SK-N-SH (cell line): ENCODE data around the gene CDK14. TPM values are rescaled to one million over a fixed set of nuclear protein-coding genes. Genes with fewer than 3 reads are reported as not detected.

ENCODE experiments used
- CTCF ChIA-PET: fragments of 300-600, 350-600 bp; formaldehyde crosslinking; extraction: SDS; loops from one replicate; lab custom pipeline; 2021; lab: Yijun Ruan, JAX
- POLR2A ChIA-PET: fragments of 350-600 bp; sonication (Branson Sonifier 250); formaldehyde crosslinking; extraction: SDS; loops from one replicate; lab custom pipeline; 2020; ENCODE audit warnings: antibody characterized with exemption, inconsistent platforms; lab: Yijun Ruan, JAX
- DNase-seq: peaks from one replicate; pipeline ENCODE4 v3.0.0; 2012
- H2AFZ ChIP-seq: fragments of 200-600 bp; sonication (generic); 2 replicates; pipeline ENCODE4 v1.8.1; 2016; ENCODE audit warnings: antibody characterized with exemption, mild to moderate bottlenecking, low read depth
- H3F3A ChIP-seq: fragments of 200-600 bp; sonication (generic); replicated peaks from 2 replicates; pipeline ENCODE3; 2016; ENCODE audit warnings: antibody characterized with exemption, mild to moderate bottlenecking; ENCODE audit not compliant: insufficient read depth
- H3K27ac ChIP-seq, 2 experiments: fragments of 200-500 bp in 1 of 2; fragments of 200-600 bp in 1 of 2; sonication (Bioruptor generic) in 1 of 2; sonication (generic), shearing (Covaris generic) in 1 of 2; 2 replicates each; pipeline versions ENCODE4 v1.5.1 to v1.6.1; 2014 to 2016; ENCODE audit warnings: low read depth in 2 of 2, inconsistent platforms in 1 of 2, low read length in 1 of 2, mild to moderate bottlenecking in 1 of 2, mixed read lengths in 1 of 2
- H3K27me3 ChIP-seq: fragments of 200-600 bp; sonication (generic), shearing (Covaris generic); 2 replicates; pipeline ENCODE4 v1.6.1; 2016; ENCODE audit warnings: mixed run types; ENCODE audit not compliant: insufficient read depth
- H3K36me3 ChIP-seq, 2 experiments: fragments of 200-500 bp in 1 of 2; fragments of 200-600 bp in 1 of 2; sonication (Bioruptor generic) in 1 of 2; sonication (generic) in 1 of 2; replicated peaks in 1 of 2; 2 replicates each; pipeline versions ENCODE3 to v1.5.1; 2014 to 2016; ENCODE audit warnings: low read length in 1 of 2, mild to moderate bottlenecking in 1 of 2; ENCODE audit not compliant: insufficient read depth in 2 of 2, control insufficient read depth in 1 of 2
- H3K4me1 ChIP-seq, 2 experiments: fragments of 200-500 bp in 1 of 2; fragments of 200-600 bp in 1 of 2; sonication (Bioruptor generic) in 1 of 2; sonication (generic), shearing (Covaris generic) in 1 of 2; 2 replicates each; pipeline versions ENCODE4 v1.5.1 to v1.6.1; 2014 to 2016; ENCODE audit warnings: low read depth in 1 of 2, low read length in 1 of 2, mixed run types in 1 of 2; ENCODE audit not compliant: insufficient read depth in 2 of 2, control insufficient read depth in 1 of 2
- H3K4me2 ChIP-seq: fragments of 200-600 bp; sonication (generic), shearing (Covaris generic); 2 replicates; pipeline ENCODE4 v1.6.1; 2017; ENCODE audit warnings: mixed run types
- H3K4me3 ChIP-seq, 2 experiments: fragments of 200-500 bp in 1 of 2; fragments of 200-600 bp in 1 of 2; sonication (Bioruptor generic) in 1 of 2; sonication (generic), shearing (Covaris generic) in 1 of 2; 2 replicates each; pipeline versions ENCODE4 v1.5.1 to v1.8.1; 2014 to 2016; ENCODE audit warnings: low read depth in 2 of 2, inconsistent platforms in 1 of 2, low read length in 1 of 2, mild to moderate bottlenecking in 1 of 2, mixed read lengths in 1 of 2, moderate library complexity in 1 of 2
- H3K79me2 ChIP-seq: fragments of 200-600 bp; sonication (generic); 2 replicates; pipeline ENCODE4 v1.8.1; 2017; ENCODE audit warnings: mild to moderate bottlenecking; ENCODE audit not compliant: insufficient read depth
- H3K9ac ChIP-seq: fragments of 200-600 bp; sonication (generic); 2 replicates; pipeline ENCODE4 v1.6.1; 2017; ENCODE audit warnings: mixed run types
- H3K9me2 ChIP-seq: fragments of 200-600 bp; sonication (generic); 2 replicates; pipeline ENCODE4 v1.6.1; 2017; ENCODE audit warnings: mixed run types
- H3K9me3 ChIP-seq: fragments of 200-600 bp; sonication (generic); 2 replicates; pipeline ENCODE4 v1.6.1; 2017; ENCODE audit warnings: mixed run types, mild to moderate bottlenecking, moderate library complexity
- H4K20me1 ChIP-seq: fragments of 200-600 bp; sonication (generic); 2 replicates; pipeline ENCODE4 v1.6.1; 2017; ENCODE audit warnings: mild to moderate bottlenecking, mixed run types; ENCODE audit not compliant: insufficient read depth
- CHD2 ChIP-seq: fragments of 150-350 bp; IDR thresholded peaks from 2 replicates; pipeline ENCODE4 v1.6.1; 2018; ENCODE audit warnings: low read length; ENCODE audit not compliant: partially characterized antibody
- ELF1 ChIP-seq: IDR thresholded peaks from 2 replicates; pipeline ENCODE4 v1.4.0; 2012
- EP300 ChIP-seq, 2 experiments: IDR thresholded peaks; 2 replicates each; pipeline versions ENCODE4 v1.4.0 to v1.6.1; 2012; ENCODE audit warnings: borderline replicate concordance in 1 of 2, low read depth in 1 of 2, low read length in 1 of 2
- FOSL2 ChIP-seq: IDR thresholded peaks from 2 replicates; pipeline ENCODE4 v1.4.0; 2012; ENCODE audit warnings: low read depth, mild to moderate bottlenecking, moderate library complexity, borderline replicate concordance
- FOXM1 ChIP-seq: IDR thresholded peaks from 2 replicates; pipeline ENCODE4 v1.4.0; 2012; ENCODE audit warnings: low read depth, mild to moderate bottlenecking
- GABPA ChIP-seq: IDR thresholded peaks from 2 replicates; pipeline ENCODE4 v1.4.0; 2012; ENCODE audit warnings: low read depth, mild to moderate bottlenecking
- GATA2 ChIP-seq: sonication (generic); formaldehyde crosslinking; IDR thresholded peaks from 2 replicates; pipeline ENCODE4 v1.5.0; 2020; ENCODE audit warnings: mild to moderate bottlenecking, missing genetic modification reagents
- MEF2A ChIP-seq: IDR thresholded peaks from 2 replicates; pipeline ENCODE4 v1.4.0; 2012; ENCODE audit warnings: low read depth, borderline replicate concordance
- NFIC ChIP-seq: IDR thresholded peaks from 2 replicates; pipeline ENCODE4 v1.4.0; 2012; ENCODE audit warnings: borderline replicate concordance
- NRF1 ChIP-seq: IDR thresholded peaks from 2 replicates; pipeline ENCODE4 v1.6.1; 2012; ENCODE audit warnings: low read depth, mild to moderate bottlenecking, low read length
- PBX3 ChIP-seq: IDR thresholded peaks from 2 replicates; pipeline ENCODE4; 2012
- RFX5 ChIP-seq: IDR thresholded peaks from 2 replicates; pipeline ENCODE4 v1.6.1; 2012; ENCODE audit warnings: mild to moderate bottlenecking, improper control_type of control experiment, low read length
- RXRA ChIP-seq: IDR thresholded peaks from 2 replicates; pipeline ENCODE4 v1.4.0; 2012; ENCODE audit warnings: low read depth, mild to moderate bottlenecking, borderline replicate concordance
- SMC3 ChIP-seq: IDR thresholded peaks from 2 replicates; pipeline ENCODE4 v1.6.1; 2012; ENCODE audit warnings: low read depth, low read length, improper control_type of control experiment
- TEAD4 ChIP-seq: IDR thresholded peaks from 2 replicates; pipeline ENCODE4 v1.4.0; 2012; ENCODE audit warnings: mild to moderate bottlenecking, borderline replicate concordance; ENCODE audit not compliant: insufficient read depth
- USF2 ChIP-seq: fragments of 150-350 bp; IDR thresholded peaks from 2 replicates; pipeline ENCODE4 v1.6.1; 2017; ENCODE audit warnings: antibody characterized with exemption, low read length, low read depth, borderline replicate concordance
- YY1 ChIP-seq: IDR thresholded peaks from 2 replicates; pipeline ENCODE4 v1.4.0; 2012; ENCODE audit warnings: low read depth, mild to moderate bottlenecking
- WGBS: methylation state at CpG from one replicate; pipeline ENCODE4 v1.1.6; 2017; ENCODE audit warnings: low lambda C conversion rate; 5-methylcytosine and 5-hydroxymethylcytosine counted together
- polyA plus RNA-seq, 3 experiments: library from polyadenylated mRNA; depleted of rRNA; stranded (reverse); fragments of >200 nt; gene quantifications; 2 replicates each; pipeline ENCODE4 v1.2.3, GENCODE V29; 2012
- TF ChIP-seq, protein P1 (sequence below): fragments of 150-350 bp; IDR thresholded peaks from 2 replicates; pipeline ENCODE4 v1.6.1; 2016; ENCODE audit warnings: mild to moderate bottlenecking, low read depth, low read length
- TF ChIP-seq, protein P2 (sequence below): IDR thresholded peaks from 2 replicates; pipeline ENCODE4 v1.4.0; 2012; ENCODE audit warnings: low read depth

Gene CDK14
- polyA plus RNA-seq, 1 of the 3 experiments (the other 2 are of a cell fraction) = 13.9 TPM

DNA sequence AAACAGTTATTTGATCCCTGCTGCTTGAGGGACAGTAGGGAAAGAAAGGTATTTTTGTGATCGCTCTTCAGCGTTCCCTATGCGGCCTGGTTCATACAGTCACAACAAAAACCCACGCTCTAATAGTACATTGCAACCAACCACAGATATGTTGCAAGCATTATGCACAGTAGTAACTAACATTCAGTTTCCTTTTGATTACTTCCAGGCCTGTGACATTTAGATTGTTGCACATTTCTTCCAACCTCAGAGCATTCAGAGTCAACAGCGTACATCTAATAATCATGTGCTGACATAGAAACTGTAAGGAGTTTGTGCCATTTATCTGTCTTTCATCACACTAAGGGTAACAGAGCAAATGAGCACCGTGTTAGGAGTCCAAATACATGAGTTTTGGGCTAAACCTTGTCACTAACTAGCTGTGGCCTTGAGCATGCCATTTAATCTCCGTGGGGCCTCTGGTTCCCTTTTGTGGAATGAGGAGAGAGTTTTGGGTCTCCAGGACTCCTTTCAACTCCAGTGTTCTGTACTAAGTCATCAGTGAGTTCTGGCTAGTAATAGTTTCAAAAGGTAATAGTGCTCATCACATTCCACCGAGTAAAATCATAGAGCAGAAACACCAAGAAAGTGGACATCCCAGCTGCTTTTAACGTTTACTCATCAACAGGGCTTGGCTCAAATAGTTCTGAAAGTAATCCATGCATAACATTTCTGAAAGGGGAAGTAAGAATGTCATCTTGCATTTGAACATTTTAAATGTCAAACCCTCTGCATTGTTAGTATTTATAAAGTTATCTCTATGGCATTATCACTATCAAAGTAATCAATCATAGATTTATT is 569.1 kb downstream of the CDK14 start (continued):
- TF ChIP-seq SMC3 (no peak), USF2 (no peak), YY1 (no peak), RFX5 (no peak), PBX3 (peak; percentile 68), FOSL2 (peak; percentile 93), EP300 (IDR thresholded peaks at IDR 0.05; ENCODE audit: borderline replicate concordance in 1 of 2, low read depth in 1 of 2, low read length in 1 of 2) (peak; percentile 14 to 80; a peak in 1 of 4 replicates), RXRA (peak; percentile 50; the same call in 1 of the 2 replicates), NFIC (peak; percentile 64; the same call in 1 of the 2 replicates)

GRCh38 chr7:91165846-91166230 is 569.7 kb downstream of the CDK14 start:
- ChIA-PET CTCF (interaction anchor here (0.6 to 1.4 kb wide), 3 partner anchors 10 to 375 kb away, joined by 3 to 5 read pairs (median 3); no protein-coding TSS in a partner anchor), POLR2A (no interaction called here)
- Histone ChIP-seq H3K27ac (peak overlapping the region; percentile 34 to 61), H2AFZ (no peak overlapping the region), H3K79me2 (no peaks in the 10 kb centered on the region), H4K20me1 (no peaks in the 10 kb centered on the region), H3K9me3 (no peaks in the 10 kb centered on the region), H3K27me3 (no peaks in the 10 kb centered on the region), H3F3A (peaks cover 25% of the 10 kb centered on the region), H3K9ac (no peak overlapping the region), H3K36me3 (no peaks in the 10 kb centered on the region), H3K4me1 (peaks cover 18 to 27% of the 10 kb centered on the region in 2 experiments), H3K4me3 (no peak overlapping the region), H3K4me2 (peak overlapping the region; percentile 45; the same call in 1 of the 2 replicates), H3K9me2 (no peaks in the 10 kb centered on the region)
- 80% methylated on average over 1 of the region's 1 CpG for WGBS
- TF ChIP-seq NRF1 = no peak
- no peak for TF ChIP-seq ELF1
- TF ChIP-seq CHD2 = no peak
- TF ChIP-seq, protein P1, sequence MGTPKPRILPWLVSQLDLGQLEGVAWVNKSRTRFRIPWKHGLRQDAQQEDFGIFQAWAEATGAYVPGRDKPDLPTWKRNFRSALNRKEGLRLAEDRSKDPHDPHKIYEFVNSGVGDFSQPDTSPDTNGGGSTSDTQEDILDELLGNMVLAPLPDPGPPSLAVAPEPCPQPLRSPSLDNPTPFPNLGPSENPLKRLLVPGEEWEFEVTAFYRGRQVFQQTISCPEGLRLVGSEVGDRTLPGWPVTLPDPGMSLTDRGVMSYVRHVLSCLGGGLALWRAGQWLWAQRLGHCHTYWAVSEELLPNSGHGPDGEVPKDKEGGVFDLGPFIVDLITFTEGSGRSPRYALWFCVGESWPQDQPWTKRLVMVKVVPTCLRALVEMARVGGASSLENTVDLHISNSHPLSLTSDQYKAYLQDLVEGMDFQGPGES = no peak
- TF ChIP-seq MEF2A = no peak
- TF ChIP-seq GABPA = no peak
- TF ChIP-seq, protein P2, sequence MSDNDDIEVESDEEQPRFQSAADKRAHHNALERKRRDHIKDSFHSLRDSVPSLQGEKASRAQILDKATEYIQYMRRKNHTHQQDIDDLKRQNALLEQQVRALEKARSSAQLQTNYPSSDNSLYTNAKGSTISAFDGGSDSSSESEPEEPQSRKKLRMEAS = no peak
- TF ChIP-seq TEAD4 = no peak
- no peak for TF ChIP-seq RXRA
- TF ChIP-seq USF2 = no peak
- TF ChIP-seq FOXM1 = no peak
- TF ChIP-seq RFX5 = no peak
- TF ChIP-seq NFIC = no peak
- no peak for TF ChIP-seq FOSL2
- no peak for TF ChIP-seq GATA2 (CRISPR knock-in tag)
- TF ChIP-seq PBX3 = no peak
- DNase-seq = no peak
